HG03045 (cell line): Measurements from ENCODE around the gene CAV1.

Experiments
- ATAC-seq: cut with Tn5 transposase; IDR thresholded peaks from one replicate; pipeline ENCODE4 v1.9.1; 2021; ENCODE audit warnings: mild to moderate bottlenecking, moderate library complexity; ENCODE audit not compliant: unreplicated experiment

Gene CAV1

DNA sequence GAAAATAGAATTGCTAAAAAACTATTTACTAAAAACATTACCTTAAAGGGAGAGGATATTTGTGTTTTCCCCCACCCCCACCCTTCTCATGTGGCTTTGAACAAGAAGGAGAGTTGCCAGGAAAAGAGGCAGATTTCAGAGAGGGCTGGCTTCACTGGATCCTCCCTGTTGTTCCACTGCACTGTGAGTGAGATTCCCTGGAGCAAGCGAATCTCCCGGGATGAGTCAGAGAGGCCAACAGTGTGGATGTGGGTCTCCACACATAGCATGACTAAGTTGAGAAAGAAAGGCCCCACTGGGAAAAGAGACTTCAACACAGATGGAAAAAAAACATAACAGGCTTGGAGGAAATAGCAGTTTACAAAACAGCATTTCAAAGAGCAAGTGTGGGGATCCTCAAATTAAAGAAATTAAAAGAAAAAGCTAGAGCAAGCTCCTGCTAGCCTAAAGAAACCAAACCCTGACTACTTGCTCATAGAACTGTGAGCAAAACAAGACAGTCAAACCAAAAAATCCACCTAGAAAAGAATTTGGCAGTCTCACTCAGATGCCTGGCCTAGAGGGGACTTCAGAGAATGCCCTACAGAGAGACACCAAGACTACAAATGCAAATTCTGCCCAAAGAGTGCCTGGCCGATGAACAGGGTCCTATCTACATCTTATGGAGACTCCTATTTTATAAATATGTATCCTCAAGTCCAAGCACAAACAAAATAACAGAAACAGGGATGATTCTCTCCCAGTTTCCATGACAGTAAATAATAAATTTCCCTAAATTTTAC lies 3.4 kb downstream of the CAV1 start:
- no peak for ATAC-seq

DNA sequence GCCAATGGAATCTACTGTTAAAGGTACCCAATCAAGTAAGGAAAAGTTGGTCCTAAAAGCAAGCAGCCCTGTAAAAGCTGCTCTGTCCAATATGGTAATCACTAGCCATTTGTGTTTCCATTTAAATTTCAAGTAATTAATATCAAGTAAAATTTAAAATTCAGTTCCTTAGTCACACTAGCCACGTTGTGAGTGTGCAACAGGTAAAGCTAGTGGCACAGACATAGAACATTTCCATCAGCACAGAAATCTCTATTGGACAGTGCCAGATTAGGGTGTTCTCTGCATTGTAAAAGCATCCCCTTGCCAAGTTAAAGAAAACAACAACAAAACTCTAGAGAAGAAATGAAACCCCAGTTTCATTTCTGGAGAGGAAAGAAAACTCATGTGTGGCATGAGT lies 4.4 kb downstream of the CAV1 start:
- no peak for ATAC-seq

DNA sequence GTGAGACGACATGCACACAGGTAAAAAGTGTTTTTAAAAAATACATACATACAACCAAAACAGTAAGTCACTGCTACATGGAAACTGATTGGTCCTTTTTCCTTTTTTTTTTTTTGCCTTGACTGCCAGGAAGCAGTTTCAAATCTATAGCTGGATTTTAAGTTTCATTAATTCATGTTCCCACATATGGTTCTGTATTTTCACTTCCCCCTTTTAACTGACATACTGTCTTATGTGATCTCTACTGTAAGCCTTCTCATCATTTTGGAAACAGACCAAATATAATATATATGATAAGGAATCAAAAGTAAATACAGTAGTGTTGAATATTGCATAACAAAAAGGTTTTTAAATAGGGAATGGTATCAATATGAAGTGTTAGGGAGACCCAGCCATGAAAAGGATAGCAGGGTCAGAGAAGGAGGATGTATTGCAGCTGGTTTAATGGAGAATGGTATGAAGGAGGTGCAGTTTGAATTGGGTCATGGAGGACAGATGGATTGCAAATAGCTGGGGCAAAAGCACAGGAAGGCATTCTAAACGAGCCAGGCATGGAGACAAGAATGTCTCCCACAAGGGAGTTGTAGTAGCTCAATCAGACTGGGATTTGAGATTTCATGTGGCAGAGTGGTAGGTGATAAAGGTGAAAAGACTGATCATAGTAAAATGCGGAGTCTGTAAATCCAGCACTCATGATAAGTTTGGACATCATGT lies 5.4 kb downstream of the CAV1 start:
- ATAC-seq: no peak

DNA sequence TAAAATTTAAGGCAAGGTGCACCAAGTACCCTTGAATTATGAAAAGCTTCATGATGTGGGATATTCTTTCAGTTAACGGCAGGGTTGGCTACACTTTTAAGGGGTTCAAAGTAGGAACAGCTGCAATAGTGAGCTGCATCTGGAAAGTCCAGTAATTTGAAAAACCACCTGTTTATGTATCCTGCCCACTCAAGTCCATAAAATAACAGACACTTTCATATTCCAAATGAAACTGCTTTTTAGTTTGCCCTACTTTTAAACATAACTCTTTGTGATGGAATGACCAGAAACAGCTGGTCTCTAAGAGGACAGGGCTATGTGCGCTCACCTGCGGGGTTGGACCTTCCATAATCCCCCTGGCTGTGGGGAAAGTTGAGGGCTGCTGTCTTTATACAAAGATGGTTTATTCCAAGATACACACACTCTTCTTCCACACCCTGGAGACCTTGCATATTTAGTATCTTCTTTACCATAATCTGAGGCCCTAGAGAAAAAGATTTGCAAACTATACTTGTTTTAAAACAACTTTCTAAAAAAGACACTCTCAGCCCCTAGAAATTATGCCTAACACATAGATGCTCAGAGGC lies 7.4 kb downstream of the CAV1 start:
- no peak for ATAC-seq

DNA sequence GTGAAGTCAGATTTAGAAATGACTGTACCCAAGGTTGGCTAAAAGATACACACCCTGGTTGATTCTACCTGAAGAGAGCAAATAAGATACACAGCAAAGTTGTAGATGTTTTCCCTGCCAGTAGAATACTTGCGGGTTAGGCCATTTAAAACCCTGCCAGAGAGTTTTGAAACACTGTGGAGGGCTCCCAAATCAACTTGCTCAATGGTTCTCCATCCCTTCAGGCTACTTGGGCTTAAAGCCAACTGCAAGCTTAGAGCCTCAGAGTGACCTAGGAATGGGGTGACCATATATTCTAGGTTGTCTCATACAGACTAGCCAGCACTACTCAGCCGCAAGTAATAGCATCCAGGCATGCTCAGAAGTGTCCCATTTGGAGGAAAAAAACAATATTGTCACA lies 10.0 kb downstream of the CAV1 start:
- ATAC-seq: no peak

DNA sequence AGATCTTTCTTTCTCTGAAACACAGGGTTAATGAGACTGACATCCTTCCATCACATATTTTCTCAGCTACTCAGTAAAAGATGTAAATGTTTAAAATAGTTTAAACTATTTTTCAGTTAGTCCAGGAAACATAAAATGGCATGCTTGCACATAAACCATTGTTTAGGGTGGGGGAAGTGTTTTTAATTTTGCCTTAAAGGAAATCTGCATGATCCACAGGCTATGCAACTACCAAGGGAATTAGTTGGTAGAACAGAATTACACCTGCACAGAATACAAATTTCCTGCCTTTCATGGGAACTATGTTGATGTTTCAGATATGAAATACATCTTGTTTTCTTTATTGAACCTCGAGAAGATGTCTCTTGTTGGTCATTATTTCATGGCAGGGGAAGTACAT lies 10.6 kb downstream of the CAV1 start:
- ATAC-seq: no peak

DNA sequence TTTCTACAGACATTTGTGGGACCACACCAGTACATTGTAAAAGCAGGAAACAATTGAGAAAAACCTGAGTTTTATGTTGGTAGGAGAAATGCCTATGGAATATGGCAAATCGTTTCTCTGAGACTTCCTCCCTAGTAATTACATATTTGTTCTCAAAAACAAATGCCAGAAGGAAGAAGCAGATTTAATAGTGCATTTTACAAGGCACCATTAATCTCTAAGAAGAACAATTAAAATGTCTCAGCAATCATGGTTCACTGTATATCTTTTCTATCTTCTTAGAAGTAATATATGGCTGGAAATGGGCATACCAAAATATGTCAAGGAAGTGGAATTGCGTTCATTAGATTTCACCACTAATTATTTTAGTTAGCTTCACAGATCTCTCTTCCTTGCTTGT lies 13.3 kb downstream of the CAV1 start:
- ATAC-seq: no peak

DNA sequence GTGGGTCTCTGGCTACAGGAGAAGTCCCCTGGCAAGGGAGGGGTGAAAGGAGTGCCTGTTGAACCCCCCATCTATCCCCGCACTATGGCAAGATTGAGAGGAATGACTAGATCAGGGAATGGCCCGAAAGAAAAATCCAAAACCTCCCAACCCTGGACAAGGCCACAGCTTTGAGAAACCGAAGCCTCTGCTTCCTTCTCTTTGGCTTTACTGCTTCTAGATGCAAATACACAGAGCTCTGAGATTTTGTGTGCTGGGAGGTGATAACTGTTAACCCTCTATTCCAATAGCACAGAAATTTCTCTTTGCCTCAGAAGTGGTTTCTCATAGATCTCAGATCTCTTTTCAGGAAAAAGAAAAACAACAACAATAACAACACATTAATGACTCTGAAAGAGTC lies 15.0 kb downstream of the CAV1 start:
- no peak for ATAC-seq

DNA sequence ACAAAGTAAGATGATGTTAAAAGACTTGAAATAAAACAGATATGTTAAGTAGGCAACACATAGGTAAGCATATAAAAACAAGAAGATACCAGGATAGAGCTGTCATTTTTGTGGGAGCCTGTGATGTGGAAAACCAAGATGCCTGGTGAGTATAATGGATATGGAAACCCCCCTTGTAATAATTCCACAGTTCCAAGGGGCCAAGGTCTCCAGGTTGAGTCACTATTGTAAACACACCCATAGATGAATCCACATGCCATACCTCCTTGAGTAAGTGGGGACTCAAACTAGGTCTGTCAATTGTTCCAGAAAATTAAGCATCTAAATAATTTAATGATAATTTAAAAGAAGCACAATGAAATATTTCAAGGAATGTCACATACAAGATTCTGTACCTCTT lies 15.9 kb downstream of the CAV1 start:
- no peak for ATAC-seq

DNA sequence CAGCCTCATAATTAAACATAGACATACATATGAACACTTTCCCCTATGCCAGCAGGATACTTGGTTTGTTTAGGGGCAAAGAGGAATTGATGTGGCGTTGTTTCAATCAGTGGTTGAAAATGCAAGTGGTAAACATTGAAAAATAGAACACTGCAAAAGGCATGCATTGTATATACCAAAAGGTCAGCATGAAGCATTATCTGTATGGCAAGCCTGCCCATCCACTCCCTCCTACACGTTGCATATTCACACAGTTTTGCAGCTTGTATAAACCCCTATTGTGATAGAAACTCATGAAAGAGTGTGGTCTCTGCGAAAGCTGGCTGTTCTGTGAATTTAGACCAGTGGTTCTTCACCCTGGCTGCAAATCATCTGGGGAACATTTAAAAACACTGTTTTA lies 17.1 kb downstream of the CAV1 start:
- ATAC-seq: no peak

DNA sequence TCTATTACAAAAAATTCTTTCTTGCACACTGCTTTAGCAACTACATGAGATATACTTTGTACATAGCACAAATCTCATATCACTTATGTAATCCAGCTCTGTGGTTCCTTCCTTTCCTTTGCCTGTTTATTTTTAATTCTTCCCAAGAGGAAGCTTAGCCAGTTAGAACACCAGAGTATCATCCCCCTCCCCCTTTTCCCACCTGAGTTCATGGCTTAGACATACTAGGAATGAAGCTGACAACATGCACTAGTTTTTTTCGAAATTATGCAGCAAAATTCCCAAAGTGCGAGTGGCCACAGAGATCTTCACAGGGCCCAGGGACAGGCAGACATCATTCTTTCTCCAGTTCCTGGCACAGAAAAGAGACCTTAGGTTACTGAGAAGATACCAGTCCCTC lies 17.8 kb downstream of the CAV1 start:
- no peak for ATAC-seq

DNA sequence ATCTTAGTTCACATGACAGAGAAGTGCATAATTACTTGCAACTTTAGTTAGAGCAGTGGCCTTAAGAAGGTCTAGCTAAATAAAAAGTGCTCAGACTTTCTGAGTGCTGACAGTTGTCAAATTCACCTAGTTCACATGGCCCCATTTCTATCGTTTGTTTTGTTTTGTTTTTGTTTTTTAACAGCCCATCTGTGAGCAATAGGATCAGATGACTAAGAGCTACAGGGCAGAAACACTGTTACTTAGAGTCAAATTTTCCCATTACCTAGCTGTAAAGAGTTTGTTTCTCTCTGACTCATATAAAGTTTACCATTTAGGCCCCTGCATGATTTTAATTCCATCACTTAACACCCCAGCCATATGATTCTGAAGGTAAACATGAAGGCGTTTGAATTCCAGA lies 18.8 kb downstream of the CAV1 start:
- ATAC-seq: no peak

DNA sequence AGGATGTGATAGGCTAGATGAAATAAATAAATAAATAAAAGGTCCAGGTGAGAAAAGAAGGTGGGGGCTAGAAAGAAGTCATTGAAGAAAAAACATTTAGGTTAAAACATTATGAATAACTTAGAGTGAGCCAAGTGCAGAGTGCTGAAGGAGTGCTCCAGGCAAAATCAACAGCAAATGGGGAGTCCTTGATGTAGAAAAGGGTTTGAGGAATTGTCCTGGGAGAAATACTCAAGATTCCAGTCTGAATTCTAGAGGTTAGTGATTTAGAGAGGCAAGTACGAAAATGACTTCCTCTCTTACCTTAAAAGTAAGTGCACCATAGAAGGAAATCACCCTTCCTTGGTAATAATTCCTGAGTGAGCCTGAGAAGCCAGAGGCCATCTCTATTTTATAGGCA lies 19.7 kb downstream of the CAV1 start:
- ATAC-seq: no peak

DNA sequence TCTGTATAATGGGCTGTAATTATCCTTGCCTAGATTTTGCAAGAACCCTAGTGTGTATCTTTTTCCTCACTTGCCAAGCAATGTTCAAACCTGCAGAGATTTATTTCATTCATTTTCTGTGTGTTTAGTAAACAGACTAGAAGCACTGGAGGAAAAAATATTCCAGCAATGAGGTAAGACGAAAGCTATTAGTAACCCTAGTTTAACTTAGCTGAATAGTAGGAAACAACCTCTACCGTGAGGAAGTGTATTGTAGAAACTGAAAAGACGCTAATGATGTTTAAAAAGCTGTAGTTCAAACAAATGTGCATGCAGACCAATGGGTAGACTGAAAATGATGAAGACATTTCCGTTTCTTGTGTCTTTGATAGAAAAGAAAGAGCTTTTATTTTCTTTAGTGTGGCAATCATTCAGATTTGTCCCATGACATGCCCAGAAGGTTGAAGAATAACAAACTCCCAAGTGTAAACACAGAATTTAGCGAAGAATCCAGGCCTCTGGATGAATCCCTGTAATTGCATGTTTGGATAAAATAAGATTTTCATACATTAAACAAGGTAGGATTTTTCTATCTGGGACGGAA lies 20.7 kb downstream of the CAV1 start:
- no peak for ATAC-seq

DNA sequence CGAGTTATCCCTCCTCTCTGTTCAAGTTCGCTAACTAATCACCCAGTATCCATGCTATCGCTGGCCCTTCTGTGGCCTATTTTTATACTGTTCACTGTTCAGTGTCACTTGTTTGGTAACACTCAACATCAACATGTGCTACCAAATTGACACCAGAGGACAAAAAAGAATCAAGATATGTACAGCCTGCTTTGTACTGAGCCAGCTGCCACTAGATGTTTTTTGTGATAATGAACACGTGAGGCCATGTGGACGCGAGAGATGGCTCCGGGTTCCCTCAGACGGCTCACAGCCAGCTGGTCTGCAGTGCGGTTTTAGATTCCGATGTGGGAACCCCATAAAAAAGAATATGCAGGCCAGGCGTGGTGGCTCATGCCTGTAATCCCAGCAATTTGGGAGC lies 21.2 kb downstream of the CAV1 start:
- ATAC-seq: no peak

DNA sequence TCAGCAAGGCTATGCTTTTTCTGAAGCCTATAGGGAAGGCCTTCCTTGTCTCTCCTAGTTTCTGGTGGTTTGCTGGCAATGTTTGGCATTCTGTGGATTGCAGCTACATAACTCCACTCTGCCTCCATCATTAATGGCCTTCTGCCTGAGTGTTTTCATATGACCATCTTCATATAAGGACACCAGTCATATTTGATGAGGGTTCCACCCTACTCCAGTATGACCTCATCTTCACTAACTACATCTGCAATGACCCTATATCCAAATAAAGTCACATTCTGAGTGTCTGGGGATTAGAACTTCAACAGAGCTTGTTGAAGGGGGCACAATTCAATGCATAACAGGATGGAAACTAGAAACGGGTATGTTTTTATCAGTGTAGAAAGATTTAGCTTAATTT lies 22.1 kb downstream of the CAV1 start:
- no peak for ATAC-seq

DNA sequence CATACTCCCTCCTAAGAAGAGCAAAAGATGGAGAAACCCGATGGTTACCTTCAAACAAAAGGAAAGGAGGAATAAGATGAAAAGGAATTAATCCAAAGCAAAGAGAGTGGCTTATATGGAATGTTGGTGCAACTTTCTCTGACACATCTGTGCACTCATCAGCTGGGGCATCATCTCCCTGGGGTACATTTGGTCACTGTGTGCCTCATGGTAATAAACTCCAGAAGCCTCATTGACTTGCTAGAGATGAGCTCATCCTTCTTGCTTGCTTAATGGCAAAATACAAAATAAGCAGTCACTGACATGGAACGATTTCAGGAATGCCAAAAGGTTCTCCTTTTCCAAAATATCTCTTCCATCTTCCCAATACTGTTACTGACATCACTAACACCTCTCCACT lies 22.5 kb downstream of the CAV1 start:
- no peak for ATAC-seq

DNA sequence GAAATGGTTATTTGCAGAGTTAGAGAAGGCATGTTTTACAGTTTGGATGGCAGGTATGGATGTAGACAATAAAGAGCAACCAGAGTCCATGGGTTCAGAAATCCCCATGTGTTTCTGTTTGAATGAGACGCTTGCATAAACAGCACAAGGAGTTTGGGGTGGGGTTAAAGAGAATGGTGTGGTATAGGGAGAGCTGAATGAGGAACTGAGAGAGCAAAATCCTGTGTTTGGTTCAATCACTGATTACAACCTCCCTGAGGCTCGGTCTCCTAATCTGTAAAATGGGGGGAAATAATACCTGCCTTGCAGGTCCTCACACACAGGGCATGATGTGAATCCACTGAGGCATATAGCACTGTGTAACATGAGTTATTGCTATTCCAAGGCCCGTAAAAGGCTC lies 23.7 kb downstream of the CAV1 start:
- ATAC-seq: peak; percentile 87

DNA sequence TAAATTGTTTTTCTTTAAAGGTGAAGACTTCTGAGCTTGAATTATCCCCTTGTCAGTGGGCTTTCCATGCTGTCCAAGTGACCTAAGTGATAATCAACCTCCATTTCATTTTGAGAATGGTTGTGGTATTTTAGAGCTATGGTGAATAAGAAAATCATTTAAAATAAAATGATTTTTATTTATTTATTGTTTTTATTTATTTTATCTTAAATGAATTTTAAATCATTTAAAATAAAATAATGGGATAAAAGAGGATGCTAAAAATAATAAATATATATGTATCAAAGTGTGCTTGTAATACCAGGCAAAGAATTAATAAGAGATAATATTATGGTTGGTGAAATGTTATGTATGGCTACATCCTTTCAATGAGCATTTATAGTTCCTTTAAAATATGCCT lies 24.5 kb downstream of the CAV1 start:
- ATAC-seq: no peak

DNA sequence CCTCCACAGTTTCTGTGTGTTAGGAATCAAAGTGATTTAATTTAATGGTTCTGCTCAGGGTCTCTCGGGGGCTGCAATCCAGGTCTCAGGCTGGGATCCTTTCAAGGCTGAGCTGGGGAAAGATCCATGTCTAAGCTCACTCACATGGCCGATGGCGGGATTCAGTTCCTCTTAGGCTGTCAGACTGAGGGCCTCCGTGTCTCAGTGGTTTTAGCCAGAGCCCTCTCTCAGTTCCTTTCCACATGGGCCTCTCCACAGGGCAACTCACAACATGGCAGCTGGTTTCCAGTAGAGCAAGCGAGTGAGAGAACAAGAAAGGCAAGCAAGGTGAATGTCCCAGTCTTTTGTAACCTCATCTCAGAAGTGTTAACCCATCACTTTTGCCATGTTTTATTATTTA lies 26.9 kb downstream of the CAV1 start:
- no peak for ATAC-seq

DNA sequence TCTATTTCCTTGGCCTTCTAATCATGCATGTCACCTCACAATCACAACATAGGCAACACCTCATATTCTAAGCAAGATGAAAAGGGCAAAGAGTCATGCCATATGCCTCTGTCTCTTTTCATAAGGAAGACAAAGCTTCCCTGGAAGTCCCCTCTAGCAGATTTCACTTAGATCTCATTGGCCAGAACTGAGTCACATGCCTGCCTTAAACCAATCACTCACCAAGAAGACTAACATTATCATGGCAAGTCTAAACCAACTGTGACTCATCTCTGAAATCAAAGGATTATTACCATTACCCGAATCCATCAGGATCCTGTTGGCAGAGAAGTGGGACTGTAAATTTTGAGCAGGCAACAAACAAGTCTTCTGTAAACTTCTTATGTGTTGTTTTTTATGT lies 27.8 kb downstream of the CAV1 start:
- ATAC-seq: no peak
